Endothelial cell of umbilical vein (primary cell): Measurements from ENCODE around the gene CSRP1. TPM values are rescaled to one million over a fixed set of nuclear protein-coding genes. Genes with fewer than 3 reads are reported as not detected.

Experiments used
- BruUV-seq: library from RNA; stranded (reverse); fragments of 400-500 nt; replicated peaks from 2 replicates; lab custom pipeline; 2021; lab: Mats Ljungman, UMichigan
- CTCF ChIA-PET: fragments of 300-600, 350-600 bp; sonication (Branson Sonifier 250); formaldehyde crosslinking; loops from one replicate; lab custom pipeline; 2021; ENCODE audit warnings: antibody characterized with exemption, inconsistent platforms; lab: Charles Lee
- POLR2A ChIA-PET: fragments of 300-600, 350-600 bp; sonication (Branson Sonifier 250); formaldehyde crosslinking; loops from one replicate; lab custom pipeline; 2021; ENCODE audit warnings: antibody characterized with exemption, inconsistent platforms; lab: Charles Lee
- DNase-seq: peaks from one replicate; pipeline ENCODE4 v3.0.0-alpha.2; 2011; ENCODE audit warnings: low read depth, low spot score
- FAIRE-seq: peaks from 2 replicates; lab custom pipeline; 2011; peaks lifted over from hg19 to GRCh38; lab: Jason Lieb, UNC
- H2AFZ ChIP-seq: 2 replicates; pipeline ENCODE4 v1.6.0; 2012; ENCODE audit warnings: low read depth, low read length, control low read depth, inconsistent platforms
- H3K27ac ChIP-seq: 2 replicates; pipeline ENCODE4 v1.5.1; 2011; ENCODE audit warnings: low read depth, mild to moderate bottlenecking, control low read depth, low read length, moderate library complexity; ENCODE audit not compliant: insufficient read depth
- H3K27me3 ChIP-seq, 2 experiments: 2 replicates each; pipeline versions ENCODE4 v1.6.0 to v1.6.1; 2011; ENCODE audit warnings: low read length in 2 of 2, mixed read lengths in 1 of 2; ENCODE audit not compliant: control insufficient read depth in 2 of 2, insufficient read depth in 2 of 2
- H3K36me3 ChIP-seq, 2 experiments: 2 replicates in 1 of 2; 3 replicates in 1 of 2; pipeline ENCODE4 v1.5.1; 2011; ENCODE audit warnings: low read length in 2 of 2, mild to moderate bottlenecking in 1 of 2, moderate library complexity in 1 of 2; ENCODE audit not compliant: control insufficient read depth in 2 of 2, insufficient read depth in 2 of 2; ENCODE audit errors: extremely low read depth in 1 of 2
- H3K4me1 ChIP-seq: 3 replicates; pipeline ENCODE4 v1.5.1; 2011; ENCODE audit warnings: mild to moderate bottlenecking, low read length; ENCODE audit not compliant: control insufficient read depth, insufficient read depth; ENCODE audit errors: extremely low read depth
- H3K4me2 ChIP-seq: 2 replicates; pipeline ENCODE4 v1.6.1; 2011; ENCODE audit warnings: low read length, control low read depth, mixed read lengths; ENCODE audit not compliant: insufficient read depth
- H3K4me3 ChIP-seq, 3 experiments: fragments of 200-600 bp in 1 of 3; sonication (generic), shearing (Covaris generic) in 1 of 3; replicated peaks in 1 of 3; 2 replicates each; pipeline ENCODE4 v1.5.1; 2011 to 2016; ENCODE audit warnings: control low read depth in 3 of 3, low read length in 3 of 3, mild to moderate bottlenecking in 2 of 3, inconsistent platforms in 1 of 3, low read depth in 1 of 3, moderate library complexity in 1 of 3; ENCODE audit not compliant: insufficient read depth in 1 of 3
- H3K79me2 ChIP-seq: 2 replicates; pipeline ENCODE4 v1.6.0; 2012; ENCODE audit warnings: low read length, inconsistent platforms; ENCODE audit not compliant: control insufficient read depth, insufficient read depth
- H3K9ac ChIP-seq: replicated peaks from 2 replicates; pipeline ENCODE3; 2011; ENCODE audit warnings: low read length, control low read depth; ENCODE audit not compliant: insufficient read depth; ENCODE audit errors: extremely low read depth
- H3K9me1 ChIP-seq: replicated peaks from 3 replicates; pipeline ENCODE4 v1.6.0; 2011; ENCODE audit warnings: mild to moderate bottlenecking, low read length; ENCODE audit not compliant: control insufficient read depth, insufficient read depth; ENCODE audit errors: extremely low read depth
- H3K9me3 ChIP-seq: replicated peaks from 2 replicates; pipeline ENCODE4 v1.5.1; 2012; ENCODE audit warnings: low read length, inconsistent platforms; ENCODE audit not compliant: control insufficient read depth, insufficient read depth
- H4K20me1 ChIP-seq: replicated peaks from 2 replicates; pipeline ENCODE3; 2011; ENCODE audit warnings: mild to moderate bottlenecking, low read length; ENCODE audit not compliant: control insufficient read depth, insufficient read depth; ENCODE audit errors: extremely low read depth
- EZH2 ChIP-seq: IDR thresholded peaks from 2 replicates; pipeline ENCODE4 v1.6.1; 2012; ENCODE audit warnings: borderline replicate concordance, low read depth, mild to moderate bottlenecking, moderate library complexity, low read length, inconsistent platforms; ENCODE audit not compliant: severe bottlenecking
- FOS ChIP-seq: IDR thresholded peaks from 2 replicates; pipeline ENCODE4 v1.6.1; 2011; ENCODE audit warnings: mild to moderate bottlenecking, low read length, moderate library complexity, borderline replicate concordance; ENCODE audit not compliant: insufficient read depth
- GATA2 ChIP-seq: IDR thresholded peaks from 2 replicates; pipeline ENCODE4 v1.7.0; 2011; ENCODE audit warnings: low read depth, mild to moderate bottlenecking, moderate library complexity, mixed read lengths, low read length; ENCODE audit not compliant: insufficient read length, insufficient read depth
- JUN ChIP-seq: IDR thresholded peaks from 2 replicates; pipeline ENCODE4 v1.6.1; 2011; ENCODE audit warnings: borderline replicate concordance, low read depth; ENCODE audit not compliant: insufficient read length, insufficient read depth
- MYC ChIP-seq: IDR thresholded peaks from one replicate; pipeline ENCODE4 v1.6.1; 2011; ENCODE audit warnings: mild to moderate bottlenecking, low read depth, low read length
- POLR2A ChIP-seq: IDR thresholded peaks from 2 replicates; pipeline ENCODE4 v1.6.1; 2012; ENCODE audit warnings: low read depth, mild to moderate bottlenecking, control low read depth, low read length
- POLR2AphosphoS5 ChIP-seq: IDR thresholded peaks from 2 replicates; pipeline ENCODE4 v1.6.1; 2012; ENCODE audit warnings: low read depth, mild to moderate bottlenecking, control low read depth, low read length, moderate library complexity; ENCODE audit not compliant: insufficient read depth
- dilution Hi-C: fragments of 300-500 bp; cut with MboI; formaldehyde crosslinking; loops from one replicate; pipeline ENCODE4 v1.15.0; 2019; ENCODE audit warnings: low sequenced_read_pairs; ENCODE audit not compliant: extremely low pct_ligation_motif_present
- intact Hi-C: fragments of 100-400 bp; cut with micrococcal nuclease; formaldehyde crosslinking; loops from one replicate; pipeline ENCODE4 v1.10.0; 2022
- polyA plus RNA-seq, 4 experiments: library from polyadenylated mRNA; depleted of rRNA in 3 of 4; stranded (reverse) in 3 of 4; unstranded in 1 of 4; fragments of >200 nt; gene quantifications; 2 replicates each; pipeline versions ENCODE4 v1.2.1 to v1.2.3, GENCODE V29; 2011 to 2012; ENCODE audit warnings: missing spikeins in 1 of 4
- total RNA-seq: library from RNA; stranded (reverse); gene quantifications from 2 replicates; pipeline ENCODE4 v1.2.3, GENCODE V29; 2021
- TF ChIP-seq, protein P1 (sequence below), 2 donors: IDR thresholded peaks; 1 replicate in 1 of 2; 2 replicates in 1 of 2; pipeline ENCODE4 v1.5.1; 2011; ENCODE audit warnings: low read length in 2 of 2, mild to moderate bottlenecking in 2 of 2, moderate library complexity in 2 of 2, control low read depth in 1 of 2, inconsistent platforms in 1 of 2, low read depth in 1 of 2; ENCODE audit not compliant: insufficient read depth in 1 of 2; ENCODE audit errors: extremely low read depth in 1 of 2
- TF ChIP-seq, protein P2 (sequence below): IDR thresholded peaks from 2 replicates; pipeline ENCODE4 v1.6.1; 2011; ENCODE audit not compliant: insufficient read depth, insufficient read length

The CSRP1 gene
- total and polyA plus RNA-seq, 2 donors (not counting 3 experiments of a cell fraction or from before 2014, with no cell fraction given): 393 to 510 TPM

DNA sequence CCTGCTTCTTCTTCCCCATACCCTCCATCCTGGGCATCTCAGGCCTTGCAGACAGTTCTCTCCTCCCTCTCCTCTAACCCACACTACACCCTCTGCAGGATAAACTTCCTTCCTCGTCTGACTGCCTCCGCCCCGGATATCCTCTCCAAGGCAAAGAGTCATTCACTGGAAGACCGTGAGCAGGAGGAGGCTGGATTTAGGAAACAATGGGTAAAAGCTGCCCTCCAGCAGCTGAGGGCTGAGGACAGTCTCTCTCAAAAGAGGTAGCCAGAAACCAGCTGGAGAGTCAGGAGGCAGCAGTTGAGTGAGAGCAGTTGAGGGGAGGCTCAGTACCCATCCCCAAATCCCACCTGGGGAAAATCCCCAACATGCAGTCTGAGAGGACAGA is 1.4 kb downstream of the CSRP1 start:
- no TSS peak for BruUV-seq

More for the DNA sequence above, 1.4 kb downstream of the CSRP1 start:
- Histone ChIP-seq H3K9ac (peak overlapping the region; percentile 88), H4K20me1 (no peaks in the 10 kb centered on the region), H3K27ac (peak overlapping the region; percentile 89), H3K9me1 (no peaks in the 10 kb centered on the region), H3K4me1 (peaks cover 57% of the 10 kb centered on the region), H2AFZ (no peak overlapping the region), H3K4me3 (peak overlapping the region; percentile 47 to 84 (median 72)), H3K79me2 (peaks cover 62% of the 10 kb centered on the region), H3K36me3 (no peaks in the 10 kb centered on the region), H3K9me3 (no peaks in the 10 kb centered on the region), H3K4me2 (peak overlapping the region; percentile 81), H3K27me3 (no peaks in the 10 kb centered on the region)
- CTCF ChIA-PET: interaction anchor here (26.3 kb wide), 1 partner anchor 14 kb away, joined by 1317 read pairs; no protein-coding TSS in a partner anchor
- FAIRE-seq (peak; percentile 98), DNase-seq (peak; percentile 75)
- TF ChIP-seq MYC (peak; percentile 46), POLR2AphosphoS5 (peak; percentile 79), JUN (no peak), FOS (peak; percentile 53), POLR2A (peak; percentile 72), GATA2 (peak; percentile 35), EZH2 (no peak)
- TF ChIP-seq, protein P1, sequence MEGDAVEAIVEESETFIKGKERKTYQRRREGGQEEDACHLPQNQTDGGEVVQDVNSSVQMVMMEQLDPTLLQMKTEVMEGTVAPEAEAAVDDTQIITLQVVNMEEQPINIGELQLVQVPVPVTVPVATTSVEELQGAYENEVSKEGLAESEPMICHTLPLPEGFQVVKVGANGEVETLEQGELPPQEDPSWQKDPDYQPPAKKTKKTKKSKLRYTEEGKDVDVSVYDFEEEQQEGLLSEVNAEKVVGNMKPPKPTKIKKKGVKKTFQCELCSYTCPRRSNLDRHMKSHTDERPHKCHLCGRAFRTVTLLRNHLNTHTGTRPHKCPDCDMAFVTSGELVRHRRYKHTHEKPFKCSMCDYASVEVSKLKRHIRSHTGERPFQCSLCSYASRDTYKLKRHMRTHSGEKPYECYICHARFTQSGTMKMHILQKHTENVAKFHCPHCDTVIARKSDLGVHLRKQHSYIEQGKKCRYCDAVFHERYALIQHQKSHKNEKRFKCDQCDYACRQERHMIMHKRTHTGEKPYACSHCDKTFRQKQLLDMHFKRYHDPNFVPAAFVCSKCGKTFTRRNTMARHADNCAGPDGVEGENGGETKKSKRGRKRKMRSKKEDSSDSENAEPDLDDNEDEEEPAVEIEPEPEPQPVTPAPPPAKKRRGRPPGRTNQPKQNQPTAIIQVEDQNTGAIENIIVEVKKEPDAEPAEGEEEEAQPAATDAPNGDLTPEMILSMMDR (IDR thresholded peaks at IDR 0.05; ENCODE audit: extremely low read depth in 1 of 2, insufficient read depth in 1 of 2, low read depth in 1 of 2, low read length in 2 of 2): no peak
- TF ChIP-seq, protein P2, sequence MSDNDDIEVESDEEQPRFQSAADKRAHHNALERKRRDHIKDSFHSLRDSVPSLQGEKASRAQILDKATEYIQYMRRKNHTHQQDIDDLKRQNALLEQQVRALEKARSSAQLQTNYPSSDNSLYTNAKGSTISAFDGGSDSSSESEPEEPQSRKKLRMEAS: no peak
- dilution Hi-C loops: no loop called here
- POLR2A ChIA-PET: interaction anchor here (0.9 to 7.8 kb wide), 5 partner anchors 9 to 33 kb away, joined by 3 to 124 read pairs (median 9); partner anchors contain the start of gene NAV1
- intact Hi-C loops: no loop called here
